Smooth muscle cell of the brain vasculature (primary cell): ENCODE data around the gene MGAT3.

Experiments
- DNase-seq: peaks from one replicate; pipeline ENCODE4 v3.0.0-alpha.2; 2012; ENCODE audit warnings: low read depth, low spot score

Gene MGAT3

GRCh38 chr22:39529487-39529851, 72.7 kb downstream of the MGAT3 start:
- DNase-seq = no peak

GRCh38 chr22:39530116-39530515, 73.3 kb downstream of the MGAT3 start:
- DNase-seq = no peak

DNA sequence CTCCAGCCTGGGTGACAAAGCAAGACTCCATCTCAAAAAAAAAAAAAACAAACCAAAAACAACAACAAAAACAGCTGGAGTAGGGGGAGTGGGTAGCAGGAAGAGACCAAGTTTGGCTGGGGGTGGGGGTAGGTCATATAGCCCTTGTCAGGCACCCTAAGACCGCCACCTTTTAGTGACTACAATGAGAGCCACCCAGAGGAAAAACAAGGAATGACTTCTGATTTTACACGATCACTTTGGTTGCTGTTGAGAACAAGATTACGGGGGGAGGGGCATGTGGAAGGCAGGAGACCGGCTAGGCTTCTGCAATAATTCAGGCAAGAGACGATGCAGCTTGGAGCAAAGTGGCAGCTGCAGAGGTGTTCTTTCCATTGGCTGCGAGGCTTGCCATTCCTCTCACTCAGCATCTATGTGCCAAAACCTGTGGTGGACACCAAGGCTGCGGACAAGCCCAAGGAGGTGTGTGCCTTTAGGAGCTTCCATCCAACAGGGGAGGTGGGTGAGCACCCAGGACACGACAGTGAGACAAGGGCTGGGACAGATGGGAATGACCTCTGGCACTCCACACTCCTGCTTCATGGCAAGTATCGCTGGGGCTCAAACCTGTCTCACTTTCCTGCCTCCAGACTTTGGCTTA, 74.0 kb downstream of the MGAT3 start:
- no peak for DNase-seq

- peak; percentile 99 for DNase-seq
Observed at GRCh38 chr22:39532215-39533073, 75.6 kb downstream of the MGAT3 start, which contains the start of gene RPS19BP1. RPS19BP1 (minus strand) TSS chr22:39532748; CDS start chr22:39532738, 10 bp downstream.

GRCh38 chr22:39534092-39534506, 77.3 kb downstream of the MGAT3 start:
- no peak for DNase-seq

DNA sequence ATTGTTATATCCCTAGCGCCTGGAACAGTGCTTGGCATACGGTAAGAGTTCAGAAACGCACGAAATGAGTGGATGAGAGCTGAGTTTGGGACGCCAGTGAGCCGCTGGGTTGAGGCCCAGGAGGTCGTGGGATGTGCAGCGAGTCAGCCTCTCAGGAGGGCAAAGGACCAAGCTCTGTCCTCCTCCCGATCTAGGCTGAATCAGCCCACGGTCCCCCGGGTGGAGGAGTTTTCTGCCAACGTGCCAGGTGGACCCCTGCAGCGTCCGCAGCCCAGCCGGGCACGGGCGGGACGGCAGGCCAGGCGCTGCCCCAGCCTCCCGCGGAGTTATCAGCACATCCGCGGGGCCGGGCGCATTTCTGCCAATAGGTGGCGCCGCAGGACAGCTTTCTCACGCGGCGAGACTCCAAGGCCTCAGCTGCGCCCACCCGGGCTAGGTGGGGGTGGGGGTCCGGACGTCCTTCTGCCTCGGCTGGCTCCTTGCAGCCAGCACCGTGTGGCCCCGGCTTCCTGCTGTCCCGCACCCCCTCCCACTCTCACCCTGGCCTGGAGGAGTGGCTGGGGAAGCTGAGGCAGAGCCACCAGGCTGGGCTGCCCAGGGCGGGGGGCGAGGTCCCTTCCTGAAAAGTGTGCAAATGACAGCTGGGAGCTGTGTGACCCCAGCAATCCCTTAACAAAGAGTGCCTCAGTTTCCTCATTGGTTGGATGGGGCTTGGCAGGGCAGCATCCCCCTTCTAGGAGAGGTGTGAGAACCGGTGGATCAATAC, 78.0 kb downstream of the MGAT3 start:
- no peak for DNase-seq

- DNase-seq = no peak
Observed at GRCh38 chr22:39535357-39535725, 78.5 kb downstream of the MGAT3 start.

- no peak for DNase-seq
Observed at GRCh38 chr22:39535831-39536449, 79.1 kb downstream of the MGAT3 start.

DNA sequence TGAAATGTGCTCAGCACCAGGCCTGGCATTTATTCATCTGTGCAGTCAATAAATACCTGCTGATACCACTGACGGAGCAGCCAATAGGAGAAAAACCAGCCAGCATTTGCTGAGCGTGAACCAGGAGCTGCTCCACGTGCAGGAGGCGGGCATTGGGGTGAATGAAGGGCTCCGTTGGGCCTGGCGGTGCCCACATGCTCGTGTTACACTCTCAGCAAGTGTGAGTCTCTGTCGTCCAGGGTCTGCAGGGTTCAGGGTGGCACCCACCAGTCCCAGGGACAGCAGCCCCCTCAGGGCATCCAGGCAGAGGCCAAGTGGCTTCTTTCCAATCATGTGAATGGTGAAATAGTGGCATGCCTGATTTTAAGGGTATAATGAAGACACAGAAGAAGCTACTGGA, 79.9 kb downstream of the MGAT3 start:
- DNase-seq = no peak

DNA sequence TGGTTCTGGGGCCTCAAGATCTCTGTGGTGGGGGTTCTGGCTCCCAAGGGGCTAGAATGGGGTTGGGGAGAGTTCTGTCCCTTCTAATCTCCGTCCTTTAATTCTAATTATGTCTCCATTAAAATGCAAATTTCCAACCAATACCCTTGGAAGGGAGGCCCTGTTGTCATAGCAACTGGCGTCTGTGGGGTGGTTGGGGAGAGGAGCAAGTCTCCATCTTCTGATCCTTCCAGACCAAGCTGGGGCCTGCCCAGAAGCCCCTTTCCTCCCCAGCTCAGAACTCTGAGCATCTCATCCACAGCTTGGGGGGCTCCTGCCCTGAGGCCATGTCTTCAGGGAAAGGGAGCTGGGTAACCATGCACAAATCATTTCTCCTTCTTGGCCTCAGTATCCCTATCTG, 81.2 kb downstream of the MGAT3 start:
- no peak for DNase-seq
